Measurements from ENCODE around the gene STAP1.
A peak's percentile ranks its signal among the peaks of the same experiment; 100 is the strongest.
"Not testable (repeated sequence)": the region's sequence is repeated elsewhere in the genome, so short reads cannot be mapped to it uniquely, and the experiment has no call there.

Gene STAP1, protein sequence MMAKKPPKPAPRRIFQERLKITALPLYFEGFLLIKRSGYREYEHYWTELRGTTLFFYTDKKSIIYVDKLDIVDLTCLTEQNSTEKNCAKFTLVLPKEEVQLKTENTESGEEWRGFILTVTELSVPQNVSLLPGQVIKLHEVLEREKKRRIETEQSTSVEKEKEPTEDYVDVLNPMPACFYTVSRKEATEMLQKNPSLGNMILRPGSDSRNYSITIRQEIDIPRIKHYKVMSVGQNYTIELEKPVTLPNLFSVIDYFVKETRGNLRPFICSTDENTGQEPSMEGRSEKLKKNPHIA

DNA sequence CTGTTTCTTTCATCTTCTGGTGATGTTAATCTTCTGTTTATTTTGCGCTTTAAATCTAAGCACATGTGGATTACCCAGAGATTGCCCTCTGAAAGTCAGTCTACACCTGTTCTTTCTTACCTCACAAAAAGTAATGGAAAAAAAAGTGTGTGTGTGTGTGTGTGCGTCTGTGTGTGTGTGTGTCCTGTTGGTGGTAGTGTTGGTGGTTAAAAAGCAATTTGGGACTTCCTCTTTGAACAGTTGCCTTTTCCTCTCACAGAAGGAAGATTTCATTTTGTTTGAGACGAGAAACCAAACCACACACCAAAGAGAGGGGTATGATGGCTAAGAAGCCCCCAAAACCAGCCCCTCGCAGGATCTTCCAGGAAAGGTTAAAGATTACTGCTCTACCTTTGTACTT lies at the start of gene STAP1:
STAP1 (plus strand) TSS at position 235 of the 400 bp plus-strand sequence; CDS start at position 318, 83 bp downstream.
- DNase-seq: no peak

DNA sequence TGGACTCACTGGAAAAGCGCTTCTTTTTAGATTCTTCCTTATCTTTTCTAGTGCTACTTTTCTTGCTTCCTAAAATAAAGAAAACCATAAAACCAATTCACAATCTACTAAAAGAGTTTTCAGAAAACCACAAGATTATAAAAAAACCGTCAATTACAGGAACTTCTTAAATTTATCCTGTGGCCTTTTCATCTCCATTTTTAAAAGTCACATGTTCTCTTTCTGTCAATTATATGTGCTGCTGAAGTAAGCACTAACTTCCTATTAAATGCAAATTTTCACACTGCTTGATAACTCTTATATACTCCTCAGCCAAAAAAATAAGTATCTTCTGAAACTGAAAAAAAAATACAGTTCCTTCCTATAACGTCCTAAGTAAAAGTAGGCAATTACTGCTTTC lies 46.0 kb upstream of the STAP1 start:
- DNase-seq: no peak

DNA sequence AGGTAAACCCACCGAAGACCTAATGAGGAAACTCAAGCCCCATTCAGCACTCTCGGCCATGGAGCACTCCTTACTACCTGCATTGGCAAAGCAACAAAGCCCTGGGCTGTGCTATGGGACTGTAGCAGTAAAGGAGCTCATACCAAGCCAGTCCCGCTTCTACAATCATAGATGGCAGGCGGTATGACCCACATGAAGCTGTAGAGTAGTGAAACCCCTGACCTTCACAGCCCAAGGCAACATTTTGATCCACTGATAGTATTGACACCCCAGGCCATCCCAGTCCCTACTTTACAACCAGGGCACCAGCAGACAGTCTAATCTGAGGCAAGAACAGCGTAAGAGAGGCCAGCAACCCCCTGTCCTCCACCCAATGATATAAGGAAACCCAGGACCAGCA lies 38.4 kb upstream of the STAP1 start:
- no peak for DNase-seq

DNA sequence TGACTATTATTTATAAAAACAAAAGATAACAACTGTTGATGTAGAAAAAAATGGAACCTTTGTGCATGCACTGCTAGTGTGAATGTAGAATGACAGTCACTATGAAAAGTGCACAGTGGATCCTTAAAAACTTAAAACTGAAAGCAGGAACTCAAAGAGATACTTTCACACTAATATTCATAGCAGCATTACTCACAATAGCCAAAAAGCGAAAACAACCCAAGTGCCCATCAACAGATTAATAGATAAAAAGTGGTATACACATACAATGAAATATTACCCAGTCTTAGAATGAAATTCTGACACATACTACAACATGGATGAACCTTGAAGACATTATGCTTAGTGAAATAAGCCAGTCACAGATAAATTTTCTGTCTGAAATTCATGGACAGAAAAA lies 37.0 kb upstream of the STAP1 start:
- no peak for DNase-seq

DNA sequence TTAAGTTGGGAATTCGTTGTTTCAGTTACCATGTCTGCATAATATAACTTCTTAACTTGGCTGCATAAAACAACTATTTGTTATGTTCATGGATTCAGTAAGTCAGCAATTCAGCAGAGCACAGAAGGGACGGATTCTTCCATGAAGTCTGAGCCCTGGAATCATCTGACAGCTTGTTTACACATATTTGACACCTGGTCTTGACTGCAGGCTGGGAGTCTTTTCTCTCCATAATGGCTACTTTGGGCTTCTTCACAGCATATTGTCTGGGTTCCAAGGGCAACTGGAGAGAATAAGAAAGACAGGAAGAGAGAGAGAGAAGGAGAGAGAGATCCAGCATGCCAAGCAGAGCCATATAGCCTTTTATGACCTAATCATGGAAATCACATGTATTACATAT lies 36.3 kb upstream of the STAP1 start:
- no peak for DNase-seq

DNA sequence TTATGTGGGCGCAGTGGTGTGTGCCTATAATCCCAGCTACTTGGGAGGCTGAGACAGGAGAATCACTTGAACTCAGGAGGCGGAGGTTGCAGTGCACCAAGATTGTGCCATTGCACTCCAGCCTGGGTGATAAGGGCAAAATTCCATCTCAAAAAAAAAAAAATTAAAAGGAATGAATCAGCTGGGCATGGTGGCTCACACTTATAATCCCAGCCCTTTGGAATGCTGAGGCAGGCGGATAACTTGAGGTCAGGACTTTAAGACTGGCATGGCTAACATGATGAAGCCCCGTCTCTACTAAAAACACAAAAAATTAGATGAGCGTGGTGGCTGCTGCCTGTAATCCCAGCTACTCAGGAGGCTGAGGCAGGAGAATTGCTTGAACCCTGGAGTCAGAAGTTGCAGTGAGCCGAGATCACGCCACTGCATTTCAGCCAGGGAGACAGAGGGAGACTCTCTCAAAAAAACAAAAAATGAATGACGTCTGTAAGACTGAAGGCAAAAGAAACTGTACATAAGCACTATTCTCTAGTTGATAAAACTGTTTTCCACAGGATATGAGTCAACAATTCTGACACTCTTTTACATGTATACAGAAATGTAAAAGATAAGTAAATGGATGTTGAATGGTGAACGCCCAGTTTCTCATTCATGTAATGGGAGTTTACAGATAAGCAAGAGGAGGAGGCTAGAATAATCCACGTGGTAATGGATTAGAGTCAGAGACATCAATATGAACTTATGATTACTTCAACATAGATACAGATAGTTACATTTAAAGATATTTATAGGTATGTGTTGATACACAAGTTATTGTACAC lies 35.5 kb upstream of the STAP1 start:
- DNase-seq: no peak

DNA sequence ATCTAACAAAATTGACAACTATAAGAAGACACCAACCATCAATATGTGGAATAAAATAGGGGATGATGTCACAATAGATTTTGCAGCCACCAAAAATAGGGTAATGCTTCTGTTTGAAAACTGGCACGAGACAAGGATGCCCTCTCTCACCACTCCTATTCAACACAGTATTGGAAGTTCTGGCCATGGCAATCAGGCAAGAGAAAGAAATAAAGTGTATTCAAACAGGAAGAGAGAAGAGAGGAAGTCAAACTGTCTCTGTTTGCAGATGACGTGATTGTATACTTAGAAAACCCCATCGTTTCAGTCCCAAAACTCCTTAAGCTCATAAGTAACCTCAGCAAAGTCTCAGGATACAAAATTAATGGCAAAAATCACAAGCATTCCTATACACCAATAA lies 34.4 kb upstream of the STAP1 start:
- DNase-seq: not testable (repeated sequence)

DNA sequence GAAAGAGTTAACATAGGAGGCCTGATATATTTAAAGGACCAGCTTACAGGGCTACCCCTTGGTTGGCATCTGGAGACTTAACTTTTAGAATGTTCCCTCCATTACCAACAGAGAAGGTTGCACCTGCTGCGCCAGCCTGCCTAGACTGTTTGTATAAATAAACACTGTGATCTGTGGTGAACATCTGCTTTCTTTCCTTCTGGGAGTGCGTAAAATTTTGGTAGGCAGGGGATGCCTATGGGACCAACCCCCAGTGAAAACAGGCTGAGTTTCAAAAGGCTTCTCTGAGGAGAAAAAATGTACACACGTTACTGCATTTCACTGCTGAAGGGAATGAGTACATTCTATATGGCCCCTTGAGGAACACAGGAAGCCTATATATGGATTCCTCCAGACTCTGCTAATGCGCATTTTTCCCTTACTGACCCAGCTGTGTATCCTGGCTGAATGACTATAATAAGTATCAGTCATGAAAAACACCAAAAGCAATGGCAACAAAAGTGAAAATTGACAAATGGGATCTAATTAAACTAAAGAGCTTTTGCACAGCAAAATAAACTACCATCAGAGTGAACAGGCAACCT lies 27.1 kb upstream of the STAP1 start:
- DNase-seq: no peak

DNA sequence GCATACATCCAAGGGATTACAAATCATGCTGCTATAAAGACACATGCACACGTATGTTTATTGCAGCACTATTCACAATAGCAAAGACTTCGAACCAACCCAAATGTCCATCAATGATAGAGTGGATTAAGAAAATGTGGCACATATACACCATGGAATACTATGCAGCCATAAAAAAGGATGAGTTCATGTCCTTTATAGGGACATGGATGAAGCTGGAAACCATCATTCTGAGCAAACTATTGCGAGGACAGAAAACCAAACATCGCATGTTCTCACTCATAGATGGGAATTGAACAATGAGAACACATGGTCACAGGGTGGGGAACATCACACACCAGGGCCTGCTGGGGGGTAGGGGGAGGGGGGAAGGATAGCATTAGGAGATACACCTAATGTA lies 26.1 kb upstream of the STAP1 start:
- DNase-seq: not testable (repeated sequence)

DNA sequence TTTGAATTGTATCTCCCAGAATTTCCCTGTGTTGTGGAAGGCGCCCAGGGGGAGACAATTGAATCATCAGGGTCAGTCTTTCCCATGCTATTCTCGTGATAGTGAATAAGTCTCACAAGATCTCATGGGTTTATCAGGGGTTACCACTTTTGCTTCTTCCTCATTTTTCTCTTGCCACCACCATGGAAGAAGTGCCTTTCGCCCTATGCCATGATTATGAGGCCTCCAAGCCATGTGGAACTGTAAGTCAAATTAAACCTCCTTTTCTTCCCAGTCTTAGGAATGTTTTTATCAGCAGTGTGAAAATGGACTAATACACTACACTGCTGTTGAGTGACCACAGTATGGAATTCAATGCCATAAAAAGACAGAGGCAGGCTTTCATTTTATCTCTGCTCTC lies 25.4 kb upstream of the STAP1 start:
- DNase-seq: no peak

DNA sequence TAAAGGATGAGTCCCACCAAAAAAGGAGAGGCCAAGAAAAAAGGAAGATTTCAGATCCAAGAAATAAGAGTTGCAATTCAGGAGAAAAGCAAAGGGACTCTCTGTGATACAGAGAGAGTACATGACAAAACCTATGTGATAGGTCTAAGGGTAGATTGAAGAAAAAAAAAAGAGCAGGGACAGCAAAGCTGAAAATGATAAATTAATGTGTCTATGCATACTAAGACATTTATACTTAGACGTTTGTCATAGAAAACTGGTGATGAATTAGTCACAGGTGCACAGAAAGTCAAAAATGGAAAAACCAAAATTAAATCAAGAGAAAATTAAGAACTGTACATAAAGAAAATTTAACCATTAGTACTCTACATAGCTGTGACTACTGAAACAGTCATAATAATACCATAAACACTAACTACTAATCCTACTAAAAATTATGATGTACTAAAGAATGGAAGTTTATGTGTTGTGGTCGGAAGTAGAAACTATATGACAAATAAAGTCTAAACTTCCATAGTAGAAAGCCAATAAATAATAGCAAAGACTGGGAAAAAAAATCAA lies 23.2 kb upstream of the STAP1 start:
- no peak for DNase-seq

DNA sequence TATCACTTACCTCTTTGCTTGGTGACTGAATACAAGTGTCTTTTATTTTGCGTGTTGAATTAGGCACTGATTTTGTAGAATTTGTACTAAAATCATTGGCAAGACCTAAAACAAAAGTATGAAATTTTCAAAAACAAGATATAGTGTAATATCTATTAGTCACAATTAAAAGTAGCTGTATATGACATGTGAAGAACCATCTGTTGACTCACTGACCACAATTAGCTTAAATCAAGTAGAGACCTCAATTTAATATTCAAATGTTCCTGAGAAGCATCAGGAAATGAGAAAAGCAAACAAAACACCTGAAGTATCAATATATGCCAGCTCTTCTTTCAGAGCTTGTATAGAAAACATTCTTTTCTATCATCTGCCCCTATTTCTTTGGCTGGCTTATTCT lies 18.7 kb upstream of the STAP1 start:
- DNase-seq: no peak

DNA sequence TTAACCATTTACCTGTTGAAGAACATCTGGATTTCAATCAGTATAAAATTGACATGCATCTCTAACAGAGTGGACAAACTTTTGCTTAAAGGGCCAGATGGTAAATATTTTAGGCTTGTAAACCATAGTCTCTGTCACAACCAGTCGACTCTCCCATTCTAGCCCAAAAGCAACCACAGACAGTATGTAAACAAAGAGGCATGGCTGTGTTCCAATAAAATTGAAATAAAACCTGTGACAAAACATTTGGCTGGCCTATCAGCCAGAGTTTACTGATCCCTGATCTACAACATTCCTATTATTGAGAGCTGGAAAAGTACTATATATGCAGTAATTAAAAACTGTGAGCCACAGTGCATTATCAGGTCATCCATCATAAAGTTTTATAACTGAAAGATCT lies 16.5 kb upstream of the STAP1 start:
- DNase-seq: no peak

DNA sequence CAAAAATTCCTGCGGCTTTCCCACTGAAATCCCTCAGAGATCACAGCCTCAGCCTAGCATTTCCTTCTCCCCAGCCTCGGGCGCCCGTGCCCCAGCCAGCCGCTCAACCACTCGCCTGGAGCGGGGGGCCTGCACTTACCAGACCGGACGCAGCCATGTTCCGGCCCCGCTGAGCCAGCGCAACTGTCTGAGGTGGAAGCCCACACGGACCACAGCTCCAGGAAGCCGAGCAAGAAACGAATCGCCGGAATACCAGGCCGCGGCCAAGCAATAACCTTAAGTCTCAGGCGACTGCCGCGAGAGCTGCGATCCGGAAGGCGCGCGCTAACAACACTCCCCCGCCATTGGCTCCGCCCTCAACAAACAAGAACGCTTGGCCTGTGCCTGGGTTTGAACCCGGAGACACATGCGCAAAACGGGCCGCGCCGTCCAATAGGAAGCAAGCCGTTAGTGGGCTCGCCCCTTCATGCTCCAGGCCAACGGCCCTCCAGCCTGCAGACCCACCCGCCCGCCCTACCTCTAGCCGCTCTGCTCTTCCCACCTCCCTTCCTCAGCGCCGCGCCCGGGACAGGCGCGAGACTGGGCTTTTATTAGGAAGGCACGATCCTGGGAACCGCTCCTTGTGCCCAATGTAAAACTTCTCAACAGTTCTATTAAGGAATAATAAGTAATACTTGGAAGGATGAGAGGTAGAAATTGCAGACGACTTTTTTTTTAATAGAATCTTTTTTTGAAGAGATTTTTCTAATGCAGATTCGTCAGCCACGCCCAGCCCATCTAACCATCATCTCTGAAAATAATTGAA lies 13.1 kb upstream of the STAP1 start, which contains the start of gene CENPC:
CENPC (minus strand) TSS at position 305 of the 805 bp plus-strand sequence; CDS start at position 157, 148 bp downstream.
- DNase-seq: peak; percentile 97

DNA sequence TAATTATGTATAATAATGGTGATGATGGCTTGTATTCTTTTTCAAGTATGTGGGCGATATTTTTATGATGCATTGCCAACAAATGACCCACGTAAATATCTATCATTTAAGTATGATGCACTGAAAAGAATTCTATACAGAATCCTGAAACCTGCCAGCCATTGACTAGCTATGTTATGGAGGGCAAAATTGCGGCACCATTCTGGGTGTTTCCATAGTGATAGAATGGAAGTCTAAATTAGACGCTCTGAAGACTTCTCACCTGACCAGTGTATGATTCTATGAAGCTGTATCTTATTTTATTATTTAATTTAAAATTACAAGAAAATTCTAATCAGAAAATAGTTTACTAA lies 12.5 kb upstream of the STAP1 start:
- DNase-seq: no peak

DNA sequence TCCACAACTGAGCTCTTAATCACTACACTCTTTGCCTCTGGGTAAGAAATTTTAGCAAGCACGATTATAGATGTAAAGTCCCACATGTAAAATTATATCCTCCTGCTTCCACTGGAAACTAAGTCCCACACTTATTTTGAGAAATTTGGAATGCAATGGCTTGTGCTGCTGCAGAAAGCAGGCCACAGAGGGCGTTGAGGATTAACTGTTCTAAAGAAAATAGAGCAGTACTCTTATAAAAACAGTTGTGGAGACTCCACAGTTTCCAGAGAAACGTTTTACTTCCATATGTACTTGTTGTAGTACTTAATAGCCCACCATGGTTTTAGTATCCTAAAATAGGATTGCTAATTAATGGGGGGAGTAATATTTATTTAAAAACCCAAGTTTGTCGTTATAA lies 11.6 kb upstream of the STAP1 start:
- DNase-seq: no peak

DNA sequence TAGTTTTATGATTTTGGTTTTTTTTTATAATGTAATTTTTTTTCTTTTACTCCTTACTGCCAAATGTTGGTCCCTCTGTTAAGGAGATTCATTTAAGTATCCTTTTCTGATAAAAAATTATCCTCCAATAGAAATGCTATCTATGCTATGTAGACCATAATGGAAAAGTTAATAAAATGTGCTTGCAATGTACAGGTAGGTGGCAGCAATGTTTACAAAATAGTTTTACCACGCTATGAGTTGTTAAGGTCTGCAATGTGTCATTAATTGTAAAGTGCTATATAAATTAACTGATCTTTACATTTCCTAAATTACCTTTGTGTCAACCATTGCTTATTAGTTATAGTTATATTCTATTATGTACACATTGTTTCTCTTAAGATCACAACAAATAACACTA lies 9.4 kb upstream of the STAP1 start:
- no peak for DNase-seq

DNA sequence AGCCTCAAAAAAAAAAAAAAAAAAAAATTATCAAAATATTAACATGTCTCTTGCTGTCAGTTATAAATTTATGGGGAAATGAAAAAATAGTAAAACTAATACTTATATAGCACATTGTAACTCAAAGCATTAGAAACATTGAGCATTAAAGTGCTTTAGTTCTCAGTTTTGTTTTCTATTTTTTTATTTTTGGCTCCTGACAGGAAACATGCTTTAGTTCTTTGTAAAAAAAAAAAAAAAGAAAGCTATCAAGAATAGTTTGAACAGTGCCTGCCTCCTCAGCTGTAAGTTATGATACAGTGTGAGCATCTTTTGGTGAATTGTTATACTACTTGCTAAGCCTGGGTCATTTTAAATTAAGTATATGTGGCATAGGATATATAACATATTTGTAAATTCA lies 8.1 kb upstream of the STAP1 start:
- no peak for DNase-seq

DNA sequence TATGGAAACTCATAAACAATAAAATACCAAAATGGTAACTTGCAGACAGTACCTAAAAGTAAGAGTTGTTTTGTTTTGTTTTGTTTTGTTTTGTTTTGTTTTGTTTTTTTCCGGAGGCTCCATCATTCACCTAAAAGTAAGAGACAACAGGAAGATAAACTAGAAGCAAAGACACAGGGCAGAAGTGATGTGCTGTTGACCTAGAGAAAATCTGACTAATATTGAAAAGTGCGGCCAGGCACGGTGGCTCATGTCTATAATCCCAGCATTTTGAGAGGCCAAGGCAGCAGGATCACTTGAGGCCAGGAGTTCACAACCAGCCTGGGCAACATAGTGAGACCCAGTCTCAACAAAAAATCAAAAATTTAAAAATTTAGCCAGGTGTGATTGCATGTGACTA lies 7.7 kb upstream of the STAP1 start:
- DNase-seq: no peak

DNA sequence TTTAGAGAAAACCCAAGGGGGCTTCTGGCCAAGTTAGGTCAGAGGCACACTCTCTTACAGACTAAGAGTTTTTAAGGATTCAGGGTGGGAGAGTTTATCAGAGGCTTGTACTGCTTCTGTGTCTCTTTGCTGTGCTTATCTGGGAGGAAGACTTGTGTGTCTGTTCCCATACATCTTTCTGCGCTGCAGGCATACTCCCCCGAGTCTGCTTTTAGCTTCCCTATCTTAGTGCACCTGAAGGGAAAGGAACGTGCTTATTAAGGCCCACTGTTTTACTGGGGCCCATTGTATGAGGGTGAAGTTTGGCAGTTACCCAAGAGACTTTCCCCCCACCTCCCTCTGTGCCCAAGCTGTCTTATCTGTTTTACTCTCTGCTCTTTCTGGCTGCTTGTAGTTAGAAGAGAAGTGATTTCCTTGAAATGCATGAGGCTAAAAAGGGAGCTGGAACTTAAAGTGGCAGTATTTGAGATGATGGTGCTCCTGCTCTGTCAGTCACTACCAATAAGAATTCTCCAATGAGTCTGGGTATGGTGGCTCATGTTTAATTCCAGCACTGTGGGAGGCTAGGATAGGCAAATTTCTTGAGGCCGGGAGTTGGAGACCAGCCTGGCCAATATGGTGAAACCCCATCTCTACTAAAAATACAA lies 6.3 kb upstream of the STAP1 start:
- DNase-seq: not testable (repeated sequence)

DNA sequence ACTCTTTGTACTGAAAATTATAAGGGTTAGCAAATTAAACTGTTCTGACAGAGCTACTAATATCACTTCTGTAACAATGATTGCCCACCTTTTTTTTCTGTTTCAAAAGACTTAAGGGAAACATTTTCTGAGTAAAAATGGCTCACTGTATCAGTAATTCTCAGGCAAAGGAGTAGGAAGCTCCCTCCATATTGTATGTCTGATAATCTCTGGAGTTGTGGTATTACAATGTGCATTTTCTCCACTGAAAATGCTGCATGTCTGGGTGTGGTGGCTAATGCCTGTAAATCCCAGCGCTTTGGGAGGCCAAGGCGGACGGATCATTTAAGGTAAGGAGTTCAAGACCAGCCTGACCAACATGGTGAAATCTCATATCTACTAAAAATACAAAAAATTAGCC lies 4.4 kb upstream of the STAP1 start:
- DNase-seq: no peak

DNA sequence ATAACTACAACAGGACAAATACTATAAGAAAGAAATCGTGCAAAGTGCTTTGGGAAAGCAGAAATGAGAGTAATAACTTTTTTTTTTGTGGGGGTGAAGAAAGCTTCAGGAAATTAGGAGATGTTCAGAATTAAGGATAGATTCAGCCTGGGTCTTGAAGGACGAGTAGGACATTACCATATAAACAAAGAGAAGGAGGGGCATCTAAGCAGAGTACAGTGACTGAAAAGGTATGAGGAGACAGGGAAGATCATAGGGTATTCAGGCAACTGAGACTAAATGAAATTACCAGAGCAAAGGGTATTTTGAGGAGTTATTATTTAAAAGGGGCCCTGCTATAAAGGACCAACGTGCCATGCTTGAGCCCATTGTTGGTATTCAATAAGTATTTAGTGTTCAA lies 3.1 kb upstream of the STAP1 start:
- DNase-seq: no peak

Data from activated effector memory CD4-positive, alpha-beta T cell treated with anti-CD3 and anti-CD28 coated beads, Interleukin-2, amount 50 U/mL, for 16 hours (primary cell).